Spleen (tissue), 7 donors: ENCODE data around the gene SNCB.

Experiments
- POLR2A ChIP-seq, 3 donors: fragments of 450-650 bp; IDR thresholded peaks; one replicate each; pipeline ENCODE4 v1.5.1; 2017; ENCODE audit warnings: antibody characterized with exemption in 3 of 3, mild to moderate bottlenecking in 1 of 3
- TF ChIP-seq, protein P1 (sequence below), 11 experiments: fragments of 200-600 bp in 7 of 11; fragments of 450-650 bp in 4 of 11; sonication (generic) in 4 of 11; IDR thresholded peaks in 8 of 11; conservative IDR thresholded peaks in 3 of 11; 1 replicate in 7 of 11; 2 replicates in 4 of 11; pipeline versions ENCODE4 v1.4.0 to v1.8.0; 2016 to 2021; ENCODE audit warnings: antibody characterized with exemption in 11 of 11, inconsistent platforms in 4 of 11, mild to moderate bottlenecking in 1 of 11
- donor health status: DM: no; HTN: no; CAD: no; lungs with moderate emphysema.
- donor health status: DM: no; HTN: no; CAD: no.
- donor health status: DM: no; HTN: no; CAD: no.

DNA sequence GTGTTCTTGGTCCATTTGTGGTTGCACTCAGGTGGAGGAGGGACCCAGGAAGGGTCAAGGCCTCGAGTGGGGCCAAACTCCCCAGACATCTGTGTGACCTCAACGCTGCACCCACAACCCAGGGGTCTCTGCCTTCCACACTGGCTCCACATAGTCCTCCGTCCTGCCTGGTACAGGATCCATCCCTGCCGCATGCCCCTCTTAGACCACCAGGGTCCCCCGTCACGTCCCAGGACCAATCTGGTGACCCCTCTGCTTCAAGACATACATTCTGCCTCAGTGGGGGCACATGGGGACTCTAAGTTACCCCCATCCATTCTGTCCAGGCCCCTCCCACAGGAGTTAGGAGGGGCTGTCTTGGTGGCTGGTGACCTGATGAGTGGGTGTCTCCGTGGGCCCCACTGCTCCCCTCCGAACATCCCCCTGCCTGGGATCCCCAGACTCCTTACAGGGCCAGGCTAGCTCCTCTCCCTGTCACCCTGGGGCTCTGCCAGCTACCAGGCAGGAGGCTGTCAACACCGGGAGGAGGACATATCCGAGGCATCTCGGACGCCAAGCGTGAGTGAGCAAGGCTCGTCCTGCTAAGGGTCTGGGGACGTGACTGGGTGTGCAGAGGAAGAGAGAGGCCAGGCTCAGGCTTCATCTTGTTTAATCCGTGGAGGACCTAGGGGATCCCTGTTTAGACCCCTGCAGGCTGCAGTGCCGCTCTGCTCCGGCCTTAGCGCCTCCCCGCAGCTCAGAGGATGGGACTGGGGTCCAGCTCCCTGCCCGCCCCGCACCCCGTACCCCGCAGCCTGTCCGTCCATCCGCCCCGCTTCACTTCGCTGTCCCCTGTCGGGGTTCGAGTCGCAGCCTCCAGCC, 49.3 kb upstream of the SNCB start:
- TF ChIP-seq, protein P1, sequence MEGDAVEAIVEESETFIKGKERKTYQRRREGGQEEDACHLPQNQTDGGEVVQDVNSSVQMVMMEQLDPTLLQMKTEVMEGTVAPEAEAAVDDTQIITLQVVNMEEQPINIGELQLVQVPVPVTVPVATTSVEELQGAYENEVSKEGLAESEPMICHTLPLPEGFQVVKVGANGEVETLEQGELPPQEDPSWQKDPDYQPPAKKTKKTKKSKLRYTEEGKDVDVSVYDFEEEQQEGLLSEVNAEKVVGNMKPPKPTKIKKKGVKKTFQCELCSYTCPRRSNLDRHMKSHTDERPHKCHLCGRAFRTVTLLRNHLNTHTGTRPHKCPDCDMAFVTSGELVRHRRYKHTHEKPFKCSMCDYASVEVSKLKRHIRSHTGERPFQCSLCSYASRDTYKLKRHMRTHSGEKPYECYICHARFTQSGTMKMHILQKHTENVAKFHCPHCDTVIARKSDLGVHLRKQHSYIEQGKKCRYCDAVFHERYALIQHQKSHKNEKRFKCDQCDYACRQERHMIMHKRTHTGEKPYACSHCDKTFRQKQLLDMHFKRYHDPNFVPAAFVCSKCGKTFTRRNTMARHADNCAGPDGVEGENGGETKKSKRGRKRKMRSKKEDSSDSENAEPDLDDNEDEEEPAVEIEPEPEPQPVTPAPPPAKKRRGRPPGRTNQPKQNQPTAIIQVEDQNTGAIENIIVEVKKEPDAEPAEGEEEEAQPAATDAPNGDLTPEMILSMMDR (IDR thresholded peaks at IDR 0.05 in 8 of 11, conservative IDR thresholded peaks at IDR 0.05 in 3 of 11), result no peak
- TF ChIP-seq POLR2A (IDR thresholded peaks at IDR 0.05), result no peak
